K562 (cell line): ENCODE data around the gene ZNF133. TPM values are rescaled to one million over a fixed set of nuclear protein-coding genes. Genes with fewer than 3 reads are reported as not detected.

Source experiments
- ASH1L ChIP-seq: fragments of 450-650 bp; IDR thresholded peaks from 2 replicates; pipeline ENCODE4 v1.6.1; 2018; ENCODE audit warnings: borderline replicate concordance, mild to moderate bottlenecking, low read depth; ENCODE audit not compliant: partially characterized antibody
- BRD9 ChIP-seq: fragments of 450-650 bp; IDR thresholded peaks from 2 replicates; pipeline ENCODE4 v1.6.1; 2018; ENCODE audit warnings: low read depth; ENCODE audit not compliant: partially characterized antibody
- C11orf30 ChIP-seq: fragments of 450-650 bp; IDR thresholded peaks from 2 replicates; pipeline ENCODE4 v1.6.1; 2016; ENCODE audit warnings: low read depth, mild to moderate bottlenecking
- CBX3 ChIP-seq, 2 experiments: IDR thresholded peaks; 1 replicate in 1 of 2; 2 replicates in 1 of 2; pipeline ENCODE4 v1.6.1; 2012; ENCODE audit warnings: inconsistent platforms in 2 of 2, low read length in 2 of 2, borderline replicate concordance in 1 of 2, control low read depth in 1 of 2
- EGR1 ChIP-seq: fragments of 450-650 bp; conservative IDR thresholded peaks from 2 replicates; pipeline ENCODE4 v1.6.1; 2017; ENCODE audit warnings: mild to moderate bottlenecking
- HNRNPUL1 ChIP-seq: fragments of 200-400 bp; formaldehyde crosslinking; IDR thresholded peaks from 2 replicates; pipeline ENCODE4 v1.6.1; 2017; ENCODE audit warnings: low read length
- ID3 ChIP-seq, 2 experiments: fragments of 250-450 bp in 1 of 2; fragments of 450-650 bp in 1 of 2; sonication (Bioruptor Pico) in 1 of 2; IDR thresholded peaks; 2 replicates each; pipeline versions ENCODE4 v1.6.1 to v1.8.0; 2016 to 2021; ENCODE audit warnings: mild to moderate bottlenecking in 2 of 2, moderate library complexity in 2 of 2, missing compliant biosample characterization in 1 of 2, missing genetic modification characterization in 1 of 2
- MAZ ChIP-seq, 2 experiments: fragments of 450-650 bp in 1 of 2; sonication (generic) in 1 of 2; formaldehyde crosslinking; IDR thresholded peaks in 1 of 2; conservative IDR thresholded peaks in 1 of 2; 2 replicates each; pipeline versions ENCODE4 v1.4.0 to v1.5.0; 2020; ENCODE audit warnings: mild to moderate bottlenecking in 1 of 2, missing genetic modification reagents in 1 of 2
- NR2C2 ChIP-seq, 2 experiments: fragments of 200-800 bp in 1 of 2; sonication (Bioruptor generic) in 1 of 2; sonication (generic) in 1 of 2; formaldehyde crosslinking in 1 of 2; IDR thresholded peaks; 2 replicates each; pipeline versions ENCODE4 v1.6.1 to v1.8.0; 2016 to 2022; ENCODE audit warnings: mild to moderate bottlenecking in 1 of 2, missing compliant biosample characterization in 1 of 2, missing genetic modification characterization in 1 of 2, missing genetic modification reagents in 1 of 2
- PHF8 ChIP-seq: fragments of 200-600 bp; sonication (generic); IDR thresholded peaks from 2 replicates; pipeline ENCODE4 v1.6.1; 2012; ENCODE audit warnings: mixed run types, mild to moderate bottlenecking, inconsistent platforms, low read length, moderate library complexity, borderline replicate concordance
- SAP30 ChIP-seq: fragments of 200-600 bp; sonication (generic); IDR thresholded peaks from 2 replicates; pipeline ENCODE4 v1.6.1; 2012; ENCODE audit warnings: borderline replicate concordance, low read depth, mild to moderate bottlenecking, moderate library complexity, low read length, control low read depth, inconsistent platforms; ENCODE audit not compliant: insufficient read depth, poor library complexity, severe bottlenecking
- SNAPC5 ChIP-seq: fragments of 250-450 bp; sonication (Bioruptor Pico); IDR thresholded peaks from 2 replicates; pipeline ENCODE4 v1.8.0; 2021; ENCODE audit warnings: moderate library complexity, mild to moderate bottlenecking, inconsistent platforms
- YY1 ChIP-seq, 3 experiments: IDR thresholded peaks; 2 replicates each; pipeline ENCODE4 v1.6.1; 2011; ENCODE audit warnings: low read length in 2 of 3, mild to moderate bottlenecking in 2 of 3, moderate library complexity in 2 of 3, borderline replicate concordance in 1 of 3, control low read depth in 1 of 3, low read depth in 1 of 3; ENCODE audit not compliant: insufficient read depth in 3 of 3, insufficient replicate concordance in 2 of 3, control insufficient read depth in 1 of 3, insufficient read length in 1 of 3; ENCODE audit errors: extremely low read depth in 1 of 3
- ZBTB7A ChIP-seq: IDR thresholded peaks from 2 replicates; pipeline ENCODE4 v1.6.1; 2011; ENCODE audit warnings: low read depth, mild to moderate bottlenecking, low read length, moderate library complexity, borderline replicate concordance; ENCODE audit not compliant: control insufficient read depth
- ZFX ChIP-seq: sonication (generic); formaldehyde crosslinking; IDR thresholded peaks from 2 replicates; pipeline ENCODE4 v1.8.0; 2022; ENCODE audit warnings: mild to moderate bottlenecking, missing genetic modification reagents, moderate library complexity
- polyA plus RNA-seq, 8 experiments: library from polyadenylated mRNA; depleted of rRNA in 4 of 8; stranded (reverse) in 5 of 8; unstranded in 3 of 8; fragments of >200 nt; fragmentation: Nextera tagmentation in 2 of 8; fragmentation: Illumina TruSeq in 1 of 8; extraction: Ambion mirVana in 2 of 8; extraction: Trizol in 1 of 8; gene quantifications; 2 replicates each; pipeline versions ENCODE4 v1.2.1 to v1.2.3, GENCODE V29; 2011 to 2014; ENCODE audit warnings: inconsistent platforms in 1 of 8, missing spikeins in 1 of 8
- total RNA-seq, 7 experiments: library from RNA; depleted of rRNA in 6 of 7; stranded (reverse); fragments of >200 nt in 6 of 7; fragmentation: Illumina TruSeq in 2 of 7; extraction: Trizol in 2 of 7; gene quantifications; 2 replicates each; pipeline versions ENCODE4 v1.2.1 to v1.2.3, GENCODE V29; 2011 to 2021; ENCODE audit warnings: low replicate concordance in 1 of 7
- TF ChIP-seq, protein P1 (sequence below): IDR thresholded peaks from 2 replicates; pipeline ENCODE4 v1.6.1; 2011; ENCODE audit not compliant: insufficient read length; ENCODE audit errors: extremely low read depth
- TF ChIP-seq, protein P2 (sequence below): fragments of 200-800 bp; sonication (Bioruptor generic); IDR thresholded peaks from 2 replicates; pipeline ENCODE4 v1.6.1; 2017; ENCODE audit warnings: missing genetic modification characterization, missing compliant biosample characterization
- TF ChIP-seq, protein P3 (sequence below): IDR thresholded peaks from 2 replicates; pipeline ENCODE4 v1.6.1; 2011; ENCODE audit warnings: borderline replicate concordance, low read depth, mild to moderate bottlenecking, moderate library complexity, low read length; ENCODE audit not compliant: insufficient read depth, poor library complexity, severe bottlenecking

The ZNF133 gene
- total and polyA plus RNA-seq, 9 of the 15 experiments (the other 6 are each of a cell fraction or from before 2014, with no cell fraction given): 1.1 to 6.5 (median 3.8) TPM

DNA sequence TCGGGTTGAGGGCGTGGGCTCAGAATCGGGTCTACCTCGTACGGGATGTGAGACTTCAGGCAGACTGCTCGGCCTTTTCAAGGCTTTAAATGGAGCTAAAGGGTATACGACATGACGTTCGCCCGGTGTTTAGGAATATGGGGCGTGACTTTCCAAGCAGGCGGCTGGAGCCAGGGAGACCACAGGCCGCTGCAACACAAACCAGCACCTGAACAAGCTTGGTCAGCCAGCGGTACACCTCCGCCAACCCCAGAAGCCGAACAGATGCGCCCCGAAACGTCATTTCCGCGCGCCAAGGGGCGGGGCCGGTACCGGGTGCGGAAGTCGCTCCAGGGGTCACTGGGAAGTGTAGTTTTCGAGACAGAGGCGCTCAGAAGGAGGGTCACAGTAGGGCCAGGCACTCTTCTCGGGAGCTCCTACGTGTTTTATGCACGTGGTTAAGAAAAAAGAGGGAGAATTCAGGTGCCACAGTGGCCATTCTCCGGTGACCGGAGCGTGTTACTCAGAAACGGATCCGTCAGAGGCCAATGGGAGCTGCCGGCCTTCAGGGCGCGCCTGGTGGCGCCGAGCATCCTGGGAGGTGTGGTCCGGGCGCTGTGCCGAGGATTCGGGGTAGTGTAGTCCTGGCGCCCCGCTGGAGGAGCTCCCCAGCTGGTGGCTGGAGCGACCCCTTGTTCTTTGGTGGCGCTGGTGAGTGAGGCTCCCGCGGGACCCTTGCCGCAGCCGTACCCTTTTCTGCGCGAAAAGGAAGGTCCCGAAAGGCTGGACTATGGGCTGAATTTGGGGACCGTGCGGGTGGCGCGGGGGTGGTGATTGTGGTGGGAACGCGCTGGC, at the start of gene ZNF133 (continued):
- TF ChIP-seq ID3 (CRISPR knock-in tag; IDR thresholded peaks at IDR 0.05) (no peak), ID3 (tag; IDR thresholded peaks at IDR 0.05) (0 out of 2 replicates have a peak, but pooled peaks have one; percentile 60), MAZ (CRISPR knock-in tag; conservative IDR thresholded peaks at IDR 0.05 in 1 of 2, IDR thresholded peaks at IDR 0.05 in 1 of 2) (peak in 1 of 2 experiments; percentile 73; a peak in 2 of 4 replicates), C11orf30 (peak; percentile 79), PHF8 (peak; percentile 73), NR2C2 (CRISPR knock-in tag; IDR thresholded peaks at IDR 0.05) (no peak), NR2C2 (tag; IDR thresholded peaks at IDR 0.05) (peak; percentile 93), SAP30 (peak; percentile 43), ASH1L (peak; percentile 69), ZFX (CRISPR knock-in tag) (peak; percentile 83), HNRNPUL1 (no peak), CBX3 (IDR thresholded peaks at IDR 0.05; ENCODE audit: borderline replicate concordance in 1 of 2, low read length in 2 of 2) (no peak), YY1 (IDR thresholded peaks at IDR 0.05; ENCODE audit: borderline replicate concordance in 1 of 3, control insufficient read depth in 1 of 3, extremely low read depth in 1 of 3, insufficient read depth in 3 of 3, insufficient read length in 1 of 3, insufficient replicate concordance in 2 of 3, low read depth in 1 of 3, low read length in 2 of 3) (peak in 1 of 3 experiments; percentile 24), ZBTB7A (peak; percentile 68; the same call in 1 of the 2 replicates), EGR1 (peak; percentile 81), BRD9 (no peak), SNAPC5 (CRISPR knock-in tag) (no peak)
- TF ChIP-seq, protein P1, sequence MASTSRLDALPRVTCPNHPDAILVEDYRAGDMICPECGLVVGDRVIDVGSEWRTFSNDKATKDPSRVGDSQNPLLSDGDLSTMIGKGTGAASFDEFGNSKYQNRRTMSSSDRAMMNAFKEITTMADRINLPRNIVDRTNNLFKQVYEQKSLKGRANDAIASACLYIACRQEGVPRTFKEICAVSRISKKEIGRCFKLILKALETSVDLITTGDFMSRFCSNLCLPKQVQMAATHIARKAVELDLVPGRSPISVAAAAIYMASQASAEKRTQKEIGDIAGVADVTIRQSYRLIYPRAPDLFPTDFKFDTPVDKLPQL: no peak
- TF ChIP-seq, protein P2, sequence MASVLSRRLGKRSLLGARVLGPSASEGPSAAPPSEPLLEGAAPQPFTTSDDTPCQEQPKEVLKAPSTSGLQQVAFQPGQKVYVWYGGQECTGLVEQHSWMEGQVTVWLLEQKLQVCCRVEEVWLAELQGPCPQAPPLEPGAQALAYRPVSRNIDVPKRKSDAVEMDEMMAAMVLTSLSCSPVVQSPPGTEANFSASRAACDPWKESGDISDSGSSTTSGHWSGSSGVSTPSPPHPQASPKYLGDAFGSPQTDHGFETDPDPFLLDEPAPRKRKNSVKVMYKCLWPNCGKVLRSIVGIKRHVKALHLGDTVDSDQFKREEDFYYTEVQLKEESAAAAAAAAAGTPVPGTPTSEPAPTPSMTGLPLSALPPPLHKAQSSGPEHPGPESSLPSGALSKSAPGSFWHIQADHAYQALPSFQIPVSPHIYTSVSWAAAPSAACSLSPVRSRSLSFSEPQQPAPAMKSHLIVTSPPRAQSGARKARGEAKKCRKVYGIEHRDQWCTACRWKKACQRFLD: peak; percentile 78; the same call in 1 of the 2 replicates
- TF ChIP-seq, protein P3, sequence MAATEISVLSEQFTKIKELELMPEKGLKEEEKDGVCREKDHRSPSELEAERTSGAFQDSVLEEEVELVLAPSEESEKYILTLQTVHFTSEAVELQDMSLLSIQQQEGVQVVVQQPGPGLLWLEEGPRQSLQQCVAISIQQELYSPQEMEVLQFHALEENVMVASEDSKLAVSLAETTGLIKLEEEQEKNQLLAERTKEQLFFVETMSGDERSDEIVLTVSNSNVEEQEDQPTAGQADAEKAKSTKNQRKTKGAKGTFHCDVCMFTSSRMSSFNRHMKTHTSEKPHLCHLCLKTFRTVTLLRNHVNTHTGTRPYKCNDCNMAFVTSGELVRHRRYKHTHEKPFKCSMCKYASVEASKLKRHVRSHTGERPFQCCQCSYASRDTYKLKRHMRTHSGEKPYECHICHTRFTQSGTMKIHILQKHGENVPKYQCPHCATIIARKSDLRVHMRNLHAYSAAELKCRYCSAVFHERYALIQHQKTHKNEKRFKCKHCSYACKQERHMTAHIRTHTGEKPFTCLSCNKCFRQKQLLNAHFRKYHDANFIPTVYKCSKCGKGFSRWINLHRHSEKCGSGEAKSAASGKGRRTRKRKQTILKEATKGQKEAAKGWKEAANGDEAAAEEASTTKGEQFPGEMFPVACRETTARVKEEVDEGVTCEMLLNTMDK: no peak
